ENCODE results near the gene NAV2.

The NAV2 gene

DNA sequence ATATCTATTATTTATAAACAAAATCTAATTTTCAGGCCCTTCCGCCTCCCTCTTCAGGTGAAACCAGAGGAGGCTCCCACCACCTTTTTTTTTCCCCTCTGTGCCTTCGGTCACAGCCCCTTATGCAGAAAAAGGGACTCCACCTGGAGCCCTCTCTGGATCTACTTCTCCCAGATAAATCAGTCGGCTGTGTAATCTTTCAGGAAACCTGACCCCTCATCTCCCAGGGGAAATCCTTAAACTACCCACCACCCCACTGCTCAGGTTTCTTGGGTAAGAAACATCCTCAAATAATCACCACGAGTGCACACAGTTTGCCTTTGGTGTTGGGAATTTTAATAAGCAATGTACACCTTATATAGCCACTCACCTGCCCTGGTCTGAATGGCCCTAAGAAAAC lies 104.2 kb downstream of the NAV2 start:
- in situ Hi-C loops (cut with MboI; ENCODE audit: low pct_unique_long_range_greater_than_20kb, low sequenced_read_pairs, unreplicated experiment), result no loop called here
- DNase-seq (ENCODE audit: low spot score), result no peak
- TF ChIP-seq, protein P1, sequence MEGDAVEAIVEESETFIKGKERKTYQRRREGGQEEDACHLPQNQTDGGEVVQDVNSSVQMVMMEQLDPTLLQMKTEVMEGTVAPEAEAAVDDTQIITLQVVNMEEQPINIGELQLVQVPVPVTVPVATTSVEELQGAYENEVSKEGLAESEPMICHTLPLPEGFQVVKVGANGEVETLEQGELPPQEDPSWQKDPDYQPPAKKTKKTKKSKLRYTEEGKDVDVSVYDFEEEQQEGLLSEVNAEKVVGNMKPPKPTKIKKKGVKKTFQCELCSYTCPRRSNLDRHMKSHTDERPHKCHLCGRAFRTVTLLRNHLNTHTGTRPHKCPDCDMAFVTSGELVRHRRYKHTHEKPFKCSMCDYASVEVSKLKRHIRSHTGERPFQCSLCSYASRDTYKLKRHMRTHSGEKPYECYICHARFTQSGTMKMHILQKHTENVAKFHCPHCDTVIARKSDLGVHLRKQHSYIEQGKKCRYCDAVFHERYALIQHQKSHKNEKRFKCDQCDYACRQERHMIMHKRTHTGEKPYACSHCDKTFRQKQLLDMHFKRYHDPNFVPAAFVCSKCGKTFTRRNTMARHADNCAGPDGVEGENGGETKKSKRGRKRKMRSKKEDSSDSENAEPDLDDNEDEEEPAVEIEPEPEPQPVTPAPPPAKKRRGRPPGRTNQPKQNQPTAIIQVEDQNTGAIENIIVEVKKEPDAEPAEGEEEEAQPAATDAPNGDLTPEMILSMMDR (IDR thresholded peaks at IDR 0.05; ENCODE audit: extremely low read depth, insufficient read depth, missing control alignments), result no peak

DNA sequence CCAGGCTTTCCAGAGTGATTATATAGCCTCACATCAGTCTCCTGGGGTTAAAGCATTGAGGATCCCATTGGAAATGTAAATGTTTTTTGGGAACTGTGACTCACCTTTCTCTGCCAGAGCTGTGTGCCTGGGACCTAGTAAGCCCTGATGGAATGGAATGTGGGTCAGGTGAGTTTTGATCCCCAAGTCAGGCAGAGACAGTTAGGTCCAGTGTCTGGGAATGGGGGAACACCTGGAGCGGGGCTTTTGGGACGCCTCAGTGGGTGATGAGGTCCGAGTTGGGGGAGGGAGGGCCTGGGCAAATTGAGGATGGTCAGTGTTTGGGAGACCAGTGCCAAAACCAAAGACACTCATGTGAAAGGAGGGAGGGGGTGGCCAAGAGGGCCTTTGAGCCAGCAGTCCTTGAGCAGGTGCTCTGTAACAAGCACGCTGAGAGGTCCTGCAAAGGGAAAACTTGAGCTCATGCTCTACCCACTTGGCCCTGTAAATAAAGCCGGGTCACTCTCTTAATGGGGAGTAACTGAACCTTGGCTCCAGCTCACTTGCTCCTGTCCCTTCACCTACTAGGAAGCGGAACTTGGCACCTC lies 104.7 kb downstream of the NAV2 start:
- DNase-seq (ENCODE audit: low spot score), result no peak
- in situ Hi-C loops (cut with MboI; ENCODE audit: low pct_unique_long_range_greater_than_20kb, low sequenced_read_pairs, unreplicated experiment), result no loop called here
- TF ChIP-seq, protein P1 (IDR thresholded peaks at IDR 0.05; ENCODE audit: extremely low read depth, insufficient read depth, missing control alignments), result no peak

DNA sequence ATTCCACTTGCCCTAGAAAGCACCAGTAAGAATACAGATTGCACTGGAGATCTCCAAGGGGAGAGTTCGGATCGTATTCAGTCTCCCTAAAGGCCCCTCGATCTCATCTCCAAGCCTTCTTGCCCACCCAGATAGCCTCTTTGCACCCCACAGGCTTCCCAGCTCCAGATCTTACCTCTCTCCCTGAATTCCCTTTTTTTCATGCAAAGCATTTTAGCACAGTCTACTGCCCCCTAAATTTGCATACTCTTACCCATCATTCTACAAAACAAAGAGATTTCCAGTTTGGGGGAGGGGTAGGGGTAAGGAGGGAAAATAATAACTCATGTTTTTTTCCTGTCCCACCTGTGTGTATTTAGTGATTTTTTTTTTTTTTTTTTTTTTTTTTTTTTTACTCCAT lies 105.2 kb downstream of the NAV2 start:
- in situ Hi-C loops (cut with MboI; ENCODE audit: low pct_unique_long_range_greater_than_20kb, low sequenced_read_pairs, unreplicated experiment), result no loop called here
- DNase-seq (ENCODE audit: low spot score), result no peak
- TF ChIP-seq, protein P1 (IDR thresholded peaks at IDR 0.05; ENCODE audit: extremely low read depth, insufficient read depth, missing control alignments), result no peak

DNA sequence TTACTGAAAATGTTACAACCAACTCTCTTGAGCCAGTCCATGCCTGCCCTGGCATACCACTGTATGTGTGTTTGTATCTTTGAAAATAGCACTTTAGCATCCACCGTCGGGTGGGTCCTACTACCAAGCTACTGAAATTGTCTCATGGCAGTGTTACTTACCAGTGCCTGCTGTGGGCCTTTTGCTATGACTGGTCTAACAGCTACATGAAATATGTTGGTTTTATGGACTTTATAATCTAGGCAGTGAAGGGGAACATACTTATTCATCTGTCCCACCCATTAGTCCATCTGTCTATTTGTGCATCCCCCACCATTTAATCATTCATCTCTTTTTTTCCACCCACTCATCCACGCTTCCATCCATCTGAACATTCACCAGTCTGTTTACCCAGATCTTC lies 106.0 kb downstream of the NAV2 start:
- in situ Hi-C loops (cut with MboI; ENCODE audit: low pct_unique_long_range_greater_than_20kb, low sequenced_read_pairs, unreplicated experiment), result no loop called here
- DNase-seq (ENCODE audit: low spot score), result no peak
- TF ChIP-seq, protein P1 (IDR thresholded peaks at IDR 0.05; ENCODE audit: extremely low read depth, insufficient read depth, missing control alignments), result no peak

DNA sequence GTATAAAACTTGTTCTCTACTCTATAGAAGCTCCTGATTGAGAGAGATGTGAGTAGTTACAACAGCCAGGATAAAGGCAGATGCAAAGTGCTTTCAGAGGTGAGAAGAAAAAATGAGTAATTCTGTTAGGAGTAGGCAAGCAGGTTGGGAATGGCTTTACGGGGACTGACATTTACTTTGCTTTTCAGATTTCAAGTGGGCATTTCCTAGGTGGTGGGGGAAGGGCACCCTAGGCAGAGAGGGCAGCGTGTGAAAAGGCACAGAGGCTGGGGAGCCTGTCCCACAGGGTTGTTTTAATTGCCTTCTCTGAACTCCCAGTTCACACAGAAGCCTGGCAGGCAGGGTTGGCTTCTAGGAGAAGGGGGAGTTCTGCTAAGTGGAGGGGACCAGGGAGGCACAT lies 106.5 kb downstream of the NAV2 start:
- TF ChIP-seq, protein P1 (IDR thresholded peaks at IDR 0.05; ENCODE audit: extremely low read depth, insufficient read depth, missing control alignments), result no peak
- no peak for DNase-seq (ENCODE audit: low spot score)
- in situ Hi-C loops (cut with MboI; ENCODE audit: low pct_unique_long_range_greater_than_20kb, low sequenced_read_pairs, unreplicated experiment), result no loop called here

DNA sequence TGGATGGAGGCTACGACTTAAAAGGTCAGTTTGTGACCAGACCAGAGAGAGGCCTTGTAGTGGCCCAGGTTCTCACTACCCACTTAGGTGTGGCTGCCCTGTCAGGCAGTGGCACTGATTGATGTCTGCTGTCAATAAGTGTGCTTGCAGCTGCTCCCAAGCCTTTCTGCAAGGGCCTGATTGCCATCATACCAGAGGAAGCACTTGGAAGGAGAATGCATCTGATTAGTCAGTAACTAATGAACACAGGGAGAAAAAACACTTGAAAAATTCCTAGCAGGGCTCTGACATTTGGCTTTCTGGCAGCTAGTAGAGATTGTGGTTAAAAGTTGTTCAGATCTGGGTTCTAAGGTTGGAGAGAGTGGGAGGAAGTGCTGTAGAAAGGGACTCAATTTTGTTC lies 107.5 kb downstream of the NAV2 start:
- TF ChIP-seq, protein P1 (IDR thresholded peaks at IDR 0.05; ENCODE audit: extremely low read depth, insufficient read depth, missing control alignments), result no peak
- in situ Hi-C loops (cut with MboI; ENCODE audit: low pct_unique_long_range_greater_than_20kb, low sequenced_read_pairs, unreplicated experiment), result no loop called here
- no peak for DNase-seq (ENCODE audit: low spot score)

All from GM13977 (cell line).